ENCODE results near the gene MUC22.
"Not testable (repeated sequence)": the region's sequence is repeated elsewhere in the genome, so short reads cannot be mapped to it uniquely, and the experiment has no call there.

MUC22 gene

GRCh38 chr6:31035862-31036497 lies 25.7 kb downstream of the MUC22 start:
- DNase-seq (ENCODE audit: extremely low read depth in 1 of 2, low read depth in 1 of 2), result no peak

DNA sequence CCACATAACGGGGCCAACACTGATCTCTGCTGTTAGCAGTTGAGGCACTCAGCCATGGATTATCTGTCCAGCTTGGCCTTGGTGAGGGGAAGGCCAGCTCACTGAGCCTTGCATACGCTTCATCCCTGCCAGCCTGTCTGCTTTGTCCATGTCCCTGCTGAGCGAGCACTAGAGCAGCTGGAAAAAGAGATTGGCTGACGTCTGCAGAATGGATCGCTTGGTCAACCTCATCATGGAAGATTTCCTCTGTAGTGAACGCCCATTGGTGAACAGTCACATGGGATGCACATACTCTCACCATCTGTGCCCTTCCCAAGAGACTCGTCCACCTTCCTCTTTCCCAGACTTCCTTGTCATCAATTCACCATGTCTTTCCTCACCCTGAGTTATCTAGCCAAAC lies 26.9 kb downstream of the MUC22 start:
- DNase-seq (ENCODE audit: extremely low read depth in 1 of 2, low read depth in 1 of 2), result no peak

DNA sequence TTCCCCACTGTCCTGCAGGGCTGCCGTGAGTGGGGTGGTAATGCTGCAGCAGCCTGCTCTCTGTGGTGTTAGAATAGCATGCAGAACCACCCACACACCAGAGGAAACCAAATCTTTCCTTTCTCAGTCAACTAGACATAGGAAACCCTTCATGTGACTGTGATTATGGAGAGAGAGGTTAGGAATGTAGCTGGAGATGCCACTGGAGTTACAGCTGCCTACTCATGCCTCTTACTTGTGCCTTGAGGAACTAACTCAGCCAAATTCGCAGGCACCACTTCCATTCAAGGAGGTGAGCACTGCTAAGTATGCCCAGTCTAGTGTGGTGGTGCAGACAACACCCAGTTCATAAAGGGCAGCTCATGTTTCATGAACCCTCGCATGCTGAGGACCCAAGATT lies 27.4 kb downstream of the MUC22 start:
- no peak for DNase-seq (ENCODE audit: extremely low read depth in 1 of 2, low read depth in 1 of 2)

- DNase-seq (ENCODE audit: extremely low read depth in 1 of 2, low read depth in 1 of 2), result no peak
These were observed 28.3 kb downstream of the MUC22 start for GRCh38 chr6:31038559-31038958.

GRCh38 chr6:31040801-31041200 lies 30.5 kb downstream of the MUC22 start:
- no peak for DNase-seq (ENCODE audit: extremely low read depth in 1 of 2, low read depth in 1 of 2)

- DNase-seq (ENCODE audit: extremely low read depth in 1 of 2, low read depth in 1 of 2), result no peak
These were observed 31.2 kb downstream of the MUC22 start for GRCh38 chr6:31041372-31041974.

GRCh38 chr6:31042806-31043205 lies 32.5 kb downstream of the MUC22 start:
- DNase-seq (ENCODE audit: extremely low read depth in 1 of 2, low read depth in 1 of 2), result no peak

- no peak for DNase-seq (ENCODE audit: extremely low read depth in 1 of 2, low read depth in 1 of 2)
These were observed 37.8 kb downstream of the MUC22 start for GRCh38 chr6:31048099-31048498.

DNA sequence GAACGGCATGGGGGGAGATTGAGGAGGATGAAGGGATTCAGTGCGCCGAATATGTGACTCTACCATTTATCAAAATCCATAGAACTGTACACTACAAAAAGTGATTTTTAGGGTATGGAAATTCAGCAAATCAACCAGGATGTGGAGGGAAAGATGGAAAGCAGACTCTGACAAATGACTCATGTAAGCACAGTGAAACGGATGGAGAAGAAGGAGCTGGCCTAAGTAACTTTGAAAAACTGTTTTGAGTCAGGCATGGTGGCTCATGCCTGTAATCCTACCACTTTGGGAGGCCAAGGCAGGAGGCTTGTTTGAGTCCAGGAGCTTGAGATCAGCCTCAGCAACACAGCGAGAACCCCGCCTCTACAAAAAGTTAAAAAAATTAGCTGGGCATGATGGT lies 39.2 kb downstream of the MUC22 start:
- DNase-seq (ENCODE audit: extremely low read depth in 1 of 2, low read depth in 1 of 2), result no peak

DNA sequence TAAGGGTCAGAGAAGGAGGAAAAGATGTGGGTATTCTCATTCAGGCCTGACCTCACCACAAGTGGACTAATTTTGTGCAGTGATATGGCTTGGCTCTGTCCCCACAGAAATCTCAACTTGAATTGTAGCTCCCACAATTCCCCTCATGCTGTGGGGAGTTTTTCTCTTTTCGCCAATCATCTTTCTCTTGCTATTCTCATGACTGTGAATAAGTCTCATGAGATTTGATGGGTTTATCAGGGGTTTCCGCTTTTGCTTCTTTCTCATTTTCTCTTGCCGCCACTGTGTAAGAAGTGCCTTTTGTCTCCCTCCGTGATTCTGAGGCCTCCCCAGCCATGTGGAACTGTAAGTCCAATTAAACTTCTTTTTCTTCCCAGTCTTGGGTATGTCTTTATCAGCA lies 42.9 kb downstream of the MUC22 start:
- not testable (repeated sequence) for DNase-seq (ENCODE audit: extremely low read depth in 1 of 2, low read depth in 1 of 2)

DNA sequence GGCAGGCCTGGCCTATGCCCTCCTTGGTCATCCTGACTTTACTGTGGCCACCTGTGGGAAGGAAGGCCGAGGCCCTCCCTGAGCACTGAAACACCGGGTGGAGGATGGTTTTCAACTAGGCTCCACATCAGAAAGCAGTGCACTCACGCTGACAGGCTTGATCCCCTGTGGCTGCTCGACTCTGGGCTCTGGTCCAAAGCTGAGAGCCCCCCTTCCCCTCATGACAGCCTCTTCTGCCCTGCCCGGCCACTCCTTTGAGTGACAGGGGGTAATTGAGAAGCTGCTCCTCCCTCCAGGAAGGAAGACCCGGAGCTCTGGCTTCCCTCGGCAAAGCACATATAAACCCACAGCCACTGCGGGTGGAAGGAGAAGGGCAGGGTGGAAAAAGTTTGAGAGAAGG lies 43.6 kb downstream of the MUC22 start:
- no peak for DNase-seq (ENCODE audit: extremely low read depth in 1 of 2, low read depth in 1 of 2)

DNA sequence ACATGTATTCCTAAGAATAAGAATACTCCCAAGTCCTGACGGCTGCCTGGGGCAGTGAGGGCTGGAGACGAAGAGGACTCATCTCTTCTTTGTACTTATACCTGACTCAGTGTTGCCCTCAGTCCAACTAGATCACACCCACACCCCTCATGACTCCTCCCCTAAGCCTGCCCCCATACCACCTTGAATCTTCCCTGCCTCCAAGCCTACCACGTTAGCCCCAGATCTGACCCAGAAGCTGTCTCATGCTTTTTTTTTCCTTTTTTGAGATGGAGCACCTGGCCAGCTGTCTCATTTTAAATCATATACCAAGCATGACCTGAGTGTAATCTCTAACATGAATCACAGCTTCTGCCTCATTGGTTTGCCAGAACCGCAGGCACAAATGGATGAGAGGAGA lies 45.2 kb downstream of the MUC22 start:
- DNase-seq (ENCODE audit: extremely low read depth in 1 of 2, low read depth in 1 of 2), result no peak

DNA sequence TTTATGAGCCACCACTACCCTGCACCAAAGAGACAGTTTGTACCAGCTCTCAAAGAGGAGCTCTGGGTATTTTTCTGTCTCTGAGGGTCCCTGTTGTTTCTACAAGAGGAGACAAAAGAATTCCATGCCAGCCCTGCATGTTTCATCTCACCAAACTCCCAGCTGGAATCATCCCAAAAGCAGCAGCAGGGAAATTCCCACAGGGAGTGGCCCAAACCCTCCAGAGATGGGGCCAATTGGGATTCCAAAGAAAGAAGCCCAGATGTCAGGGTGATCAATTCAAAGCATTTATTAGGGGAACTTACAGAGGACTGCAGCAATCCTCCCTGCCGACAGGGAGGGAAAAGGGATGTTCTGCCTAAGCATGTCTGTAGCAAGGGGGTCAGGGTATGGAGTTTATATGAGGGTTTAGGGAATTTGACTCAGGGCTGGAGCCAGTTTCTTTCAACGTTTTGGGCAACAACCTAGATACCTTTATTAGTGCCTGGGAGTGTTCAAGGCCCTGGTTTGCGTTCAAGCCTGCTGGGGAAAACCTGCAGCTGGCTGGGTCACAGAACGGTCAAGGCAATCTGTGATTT lies 47.2 kb downstream of the MUC22 start:
- DNase-seq (ENCODE audit: extremely low read depth in 1 of 2, low read depth in 1 of 2), result no peak

GRCh38 chr6:31058128-31058894 lies 48.0 kb downstream of the MUC22 start:
- DNase-seq (ENCODE audit: extremely low read depth in 1 of 2, low read depth in 1 of 2), result no peak

GRCh38 chr6:31060145-31060544 lies 49.9 kb downstream of the MUC22 start:
- no peak for DNase-seq (ENCODE audit: extremely low read depth in 1 of 2, low read depth in 1 of 2)

DNA sequence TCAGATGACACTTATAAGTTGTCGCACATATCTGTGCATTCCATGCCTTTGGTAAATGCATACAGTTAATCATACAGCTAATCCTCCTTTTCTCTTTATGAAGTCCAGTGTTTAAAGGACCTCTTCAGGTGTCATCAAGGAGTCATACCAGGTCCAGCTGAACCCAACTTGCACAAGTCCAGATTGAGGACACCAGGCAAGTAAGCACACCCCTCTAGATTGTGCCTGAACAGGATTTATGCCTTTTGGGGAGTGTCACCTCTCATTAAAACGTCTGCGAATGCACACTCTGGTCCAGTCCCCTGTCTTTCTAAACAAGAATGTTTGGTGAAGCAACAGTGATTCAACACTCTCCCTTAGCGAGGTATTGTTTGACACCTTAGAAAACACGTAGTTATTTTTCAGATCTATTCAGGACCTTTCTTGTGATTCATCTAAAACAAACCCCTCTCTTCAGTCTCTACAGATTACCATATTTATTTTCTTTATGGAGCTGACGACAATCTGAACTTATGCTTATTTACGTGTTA lies 53.7 kb downstream of the MUC22 start:
- no peak for DNase-seq (ENCODE audit: extremely low read depth in 1 of 2, low read depth in 1 of 2)

GRCh38 chr6:31065556-31065955 lies 55.3 kb downstream of the MUC22 start:
- DNase-seq (ENCODE audit: extremely low read depth in 1 of 2, low read depth in 1 of 2), result no peak

DNA sequence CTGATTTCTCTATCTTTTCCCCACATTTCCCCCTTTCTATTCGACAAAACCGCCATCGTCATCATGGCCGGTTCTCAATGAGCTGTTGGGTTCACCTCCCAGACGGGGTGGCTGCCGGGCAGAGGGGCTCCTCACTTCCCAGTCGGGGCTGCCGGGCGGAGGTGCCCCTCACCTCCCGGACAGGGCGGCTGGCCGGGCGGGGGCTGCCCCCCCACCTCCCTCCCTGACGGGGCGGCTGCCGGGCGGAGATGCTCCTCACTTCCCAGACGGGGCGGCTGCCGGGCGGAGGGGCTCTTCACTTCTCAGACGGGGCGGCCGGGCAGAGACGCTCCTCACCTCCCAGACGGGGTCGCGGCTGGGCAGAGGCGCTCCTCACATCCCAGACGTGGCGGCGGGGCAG lies 56.8 kb downstream of the MUC22 start:
- not testable (repeated sequence) for DNase-seq (ENCODE audit: extremely low read depth in 1 of 2, low read depth in 1 of 2)

DNA sequence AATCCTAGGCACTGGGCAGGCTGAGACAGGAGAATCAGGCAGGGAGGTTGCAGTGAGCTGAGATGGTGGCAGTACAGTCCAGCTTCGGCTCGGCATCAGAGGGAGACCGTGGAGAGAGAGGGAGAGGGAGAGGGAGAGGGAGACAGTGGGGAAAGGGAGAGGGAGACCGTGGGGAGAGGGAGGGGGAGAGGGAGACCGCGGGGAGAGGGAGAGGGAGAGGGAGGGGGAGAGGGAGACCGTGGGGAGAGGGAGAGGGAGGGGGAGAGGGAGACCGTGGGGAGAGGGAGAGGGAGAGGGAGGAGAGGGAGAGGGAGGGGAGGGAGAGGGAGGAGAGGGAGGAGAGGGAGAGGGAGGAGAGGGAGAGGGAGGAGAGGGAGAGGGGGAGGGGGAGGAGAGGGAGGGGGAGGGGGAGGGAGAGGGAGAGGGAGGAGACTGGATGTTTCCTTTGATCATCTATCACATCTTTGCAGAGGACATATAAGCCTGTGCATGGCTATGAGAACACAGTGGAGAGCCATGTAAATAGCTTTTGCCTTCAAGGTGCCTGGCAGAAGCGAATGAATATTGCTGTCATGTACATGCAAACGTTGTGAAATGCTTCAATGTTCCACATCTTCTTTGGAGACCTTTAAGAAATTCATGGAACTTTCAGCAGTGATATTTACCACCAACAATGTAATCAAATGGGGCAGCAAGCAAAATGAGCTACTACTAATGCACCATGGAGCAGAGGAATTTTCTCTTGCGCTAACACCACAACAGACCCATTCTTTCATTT lies 57.8 kb downstream of the MUC22 start:
- DNase-seq (ENCODE audit: extremely low read depth in 1 of 2, low read depth in 1 of 2), result not testable (repeated sequence)

- peak; percentile 14 to 41 for DNase-seq (ENCODE audit: extremely low read depth in 1 of 2, low read depth in 1 of 2)
These were observed 58.5 kb downstream of the MUC22 start for GRCh38 chr6:31068669-31069340.

Measured in activated CD8-positive, alpha-beta memory T cell treated with anti-CD3 and anti-CD28 coated beads for 1 hour (primary cell).